ENCODE measurements around the gene SUN1.
"Not testable (repeated sequence)": the region's sequence is repeated elsewhere in the genome, so short reads cannot be mapped to it uniquely, and the experiment has no call there.

The SUN1 gene

GRCh38 chr7:835485-836401 is 3.5 kb downstream of the SUN1 start:
- no peak for DNase-seq (ENCODE audit: low read depth)

- DNase-seq (ENCODE audit: low read depth) = peak; percentile 65
Observed at GRCh38 chr7:836429-836828, 4.2 kb downstream of the SUN1 start.

- DNase-seq (ENCODE audit: low read depth) = no peak
Observed at GRCh38 chr7:837001-837400, 4.7 kb downstream of the SUN1 start.

- no peak for DNase-seq (ENCODE audit: low read depth)
Observed at GRCh38 chr7:840001-840600, 7.8 kb downstream of the SUN1 start.

- DNase-seq (ENCODE audit: low read depth) = no peak
Observed at GRCh38 chr7:841943-842342, 9.7 kb downstream of the SUN1 start.

GRCh38 chr7:842431-843031 is 10.3 kb downstream of the SUN1 start:
- DNase-seq (ENCODE audit: low read depth) = no peak

GRCh38 chr7:843230-843629 is 11.0 kb downstream of the SUN1 start:
- no peak for DNase-seq (ENCODE audit: low read depth)

GRCh38 chr7:844043-844442 is 11.8 kb downstream of the SUN1 start:
- DNase-seq (ENCODE audit: low read depth) = no peak

GRCh38 chr7:844514-844913 is 12.2 kb downstream of the SUN1 start:
- DNase-seq (ENCODE audit: low read depth) = no peak

- no peak for DNase-seq (ENCODE audit: low read depth)
Observed at GRCh38 chr7:845091-845490, 12.8 kb downstream of the SUN1 start.

GRCh38 chr7:845731-846130 is 13.5 kb downstream of the SUN1 start:
- no peak for DNase-seq (ENCODE audit: low read depth)

GRCh38 chr7:846958-847650 is 14.8 kb downstream of the SUN1 start:
- DNase-seq (ENCODE audit: low read depth) = not testable (repeated sequence)

- not testable (repeated sequence) for DNase-seq (ENCODE audit: low read depth)
Observed at GRCh38 chr7:847728-848127, 15.5 kb downstream of the SUN1 start.

GRCh38 chr7:849145-849544 is 16.9 kb downstream of the SUN1 start:
- no peak for DNase-seq (ENCODE audit: low read depth)

- no peak for DNase-seq (ENCODE audit: low read depth)
Observed at GRCh38 chr7:849781-850180, 17.5 kb downstream of the SUN1 start.

- DNase-seq (ENCODE audit: low read depth) = no peak
Observed at GRCh38 chr7:851204-851603, 18.9 kb downstream of the SUN1 start.

- DNase-seq (ENCODE audit: low read depth) = no peak
Observed at GRCh38 chr7:853366-854117, 21.3 kb downstream of the SUN1 start.

- DNase-seq (ENCODE audit: low read depth) = no peak
Observed at GRCh38 chr7:854118-854775, 22.0 kb downstream of the SUN1 start.

- DNase-seq (ENCODE audit: low read depth) = no peak
Observed at GRCh38 chr7:855686-856369, 23.6 kb downstream of the SUN1 start.

- DNase-seq (ENCODE audit: low read depth) = no peak
Observed at GRCh38 chr7:856444-857095, 24.3 kb downstream of the SUN1 start.

Measured in EH (cell line).